ENCODE measurements around the gene CCL26.

The CCL26 gene

GRCh38 chr7:75772081-75773077, at the start of gene CCL26:
Gene CCL26, minus strand, starts transcription at chr7:75772211. Its CDS starts 35 bp downstream, at chr7:75772176.
- DNase-seq (ENCODE audit: low read depth): no peak

DNA sequence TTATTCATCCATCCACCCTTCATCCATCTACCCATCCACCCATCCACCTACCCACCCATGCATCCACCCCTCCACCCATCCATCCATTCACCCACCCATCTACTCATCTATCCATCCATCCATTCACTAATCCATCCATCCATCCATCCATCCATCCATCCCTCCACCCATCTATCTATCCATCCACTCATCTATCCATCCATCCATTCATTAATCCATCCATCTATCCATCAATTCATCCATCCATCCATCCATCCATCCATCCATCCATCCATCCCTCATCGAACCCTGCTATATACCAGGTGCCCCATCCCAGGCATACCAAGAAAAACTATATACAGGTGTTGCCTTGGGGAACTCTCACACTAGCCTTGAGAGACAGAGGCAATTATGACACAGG, 48.7 kb upstream of the CCL26 start:
- no peak for DNase-seq (ENCODE audit: low read depth)

DNA sequence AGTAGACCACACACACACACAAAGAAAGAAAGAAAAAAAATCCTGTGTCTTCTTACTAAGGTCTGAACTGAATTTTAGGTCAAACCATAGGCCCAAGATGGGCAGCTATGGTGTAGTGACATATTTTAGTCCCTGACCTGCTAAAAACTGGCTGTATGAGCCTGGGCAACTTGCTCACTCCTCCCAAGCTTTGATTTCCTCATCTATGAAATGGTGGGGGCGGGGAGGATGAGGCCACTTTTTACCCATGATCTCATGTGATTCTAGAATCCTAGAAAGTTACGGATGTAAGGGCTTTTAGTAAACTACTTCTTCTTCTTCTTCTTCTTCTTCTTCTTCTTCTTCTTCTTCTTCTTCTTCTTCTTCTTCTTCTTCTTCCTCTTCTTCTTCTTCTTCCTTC, 47.7 kb upstream of the CCL26 start:
- no peak for DNase-seq (ENCODE audit: low read depth)

GRCh38 chr7:75818472-75818871, 46.5 kb upstream of the CCL26 start:
- no peak for DNase-seq (ENCODE audit: low read depth)

- no peak for DNase-seq (ENCODE audit: low read depth)
These were observed 45.1 kb upstream of the CCL26 start for GRCh38 chr7:75817116-75817515.

- no peak for DNase-seq (ENCODE audit: low read depth)
These were observed 43.5 kb upstream of the CCL26 start for GRCh38 chr7:75815418-75816064.

DNA sequence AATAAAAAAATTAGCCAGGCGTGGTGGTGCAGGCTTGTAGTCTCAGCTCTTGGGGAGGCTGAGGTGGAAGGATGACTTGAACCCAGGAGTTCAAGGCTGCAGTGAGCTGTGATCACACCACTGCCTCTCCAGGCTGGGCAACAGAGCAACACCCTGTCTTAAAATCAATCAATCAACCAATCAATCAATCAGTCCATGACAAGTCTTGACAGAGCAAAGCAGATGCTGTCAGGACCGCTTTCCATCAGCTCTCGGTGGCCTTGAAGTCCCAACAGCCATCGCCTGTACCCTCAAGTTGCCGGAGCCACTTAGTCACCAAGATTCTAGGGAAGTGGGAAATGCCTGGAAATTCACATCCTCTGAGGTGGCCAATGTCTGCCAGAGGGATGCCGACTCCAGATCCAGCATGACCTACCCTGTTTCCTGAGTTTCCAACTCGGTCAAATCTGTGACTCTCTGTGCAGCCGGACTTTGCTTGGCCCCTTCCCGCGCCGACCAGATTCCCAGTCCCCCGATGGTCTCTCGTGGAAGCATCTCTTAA, 42.5 kb upstream of the CCL26 start:
- DNase-seq (ENCODE audit: low read depth): no peak

- no peak for DNase-seq (ENCODE audit: low read depth)
These were observed 41.8 kb upstream of the CCL26 start, which contains the start of gene CCL24 for GRCh38 chr7:75813781-75814236. Gene CCL24, minus strand, starts transcription at chr7:75813806. Its CDS starts 91 bp downstream, at chr7:75813715.

DNA sequence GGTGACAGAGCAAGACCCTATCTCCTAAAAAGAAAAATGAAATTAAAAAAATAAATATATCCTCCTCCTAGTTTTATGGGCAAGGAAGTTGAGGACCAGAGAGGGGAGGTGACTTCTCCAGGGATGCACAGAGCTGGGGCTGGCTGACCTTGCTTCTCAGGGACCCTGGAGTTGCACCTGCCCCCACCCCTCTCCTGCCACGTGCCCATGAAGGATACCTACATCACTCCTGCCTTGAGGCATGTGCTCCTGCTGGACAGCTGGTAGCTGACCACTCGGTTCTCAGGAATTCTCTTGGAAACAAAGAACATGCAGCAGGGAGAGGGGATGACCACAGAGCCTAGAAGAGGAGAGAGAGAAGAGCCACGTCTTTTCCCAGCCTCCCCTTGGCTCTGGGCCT, 41.1 kb upstream of the CCL26 start:
- DNase-seq (ENCODE audit: low read depth): no peak

DNA sequence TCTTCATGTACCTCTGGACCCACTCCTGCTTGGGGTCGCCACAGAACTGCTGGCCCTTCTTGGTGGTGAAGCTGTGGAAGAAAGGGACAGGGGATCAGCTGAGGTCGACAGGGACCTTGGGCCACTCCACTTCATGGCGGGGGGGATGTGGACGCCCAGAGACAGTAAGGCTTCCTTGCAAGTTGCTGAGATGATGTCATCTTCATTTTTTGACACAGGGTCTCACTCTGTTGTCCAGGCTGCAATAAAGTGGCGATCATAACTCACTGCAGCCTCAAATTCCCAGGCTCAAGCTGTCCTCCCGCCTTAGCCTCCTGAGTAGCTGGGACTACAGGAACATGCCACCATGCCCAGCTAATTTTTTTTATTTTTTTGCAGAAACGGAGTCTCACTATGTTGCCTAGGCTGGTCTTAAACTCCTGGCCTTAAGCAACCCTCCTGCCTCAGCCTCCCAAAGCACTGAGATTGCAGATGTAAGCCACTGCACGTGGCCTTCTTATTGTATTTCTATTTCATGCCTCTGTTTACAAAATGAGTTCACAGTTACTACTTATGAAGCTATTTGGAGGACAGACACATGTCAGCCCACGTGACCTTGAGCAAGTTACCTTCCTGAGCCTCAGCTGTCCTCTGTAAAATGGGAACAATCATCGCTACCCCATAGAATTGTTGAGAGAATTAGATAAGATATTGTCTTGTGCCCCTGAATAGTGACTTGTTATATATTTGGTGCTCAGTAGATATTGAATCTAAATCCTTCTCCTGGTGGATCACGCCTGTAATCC, 40.1 kb upstream of the CCL26 start:
- DNase-seq (ENCODE audit: low read depth): no peak

- DNase-seq (ENCODE audit: low read depth): no peak
These were observed 37.4 kb upstream of the CCL26 start for GRCh38 chr7:75809396-75809795.

DNA sequence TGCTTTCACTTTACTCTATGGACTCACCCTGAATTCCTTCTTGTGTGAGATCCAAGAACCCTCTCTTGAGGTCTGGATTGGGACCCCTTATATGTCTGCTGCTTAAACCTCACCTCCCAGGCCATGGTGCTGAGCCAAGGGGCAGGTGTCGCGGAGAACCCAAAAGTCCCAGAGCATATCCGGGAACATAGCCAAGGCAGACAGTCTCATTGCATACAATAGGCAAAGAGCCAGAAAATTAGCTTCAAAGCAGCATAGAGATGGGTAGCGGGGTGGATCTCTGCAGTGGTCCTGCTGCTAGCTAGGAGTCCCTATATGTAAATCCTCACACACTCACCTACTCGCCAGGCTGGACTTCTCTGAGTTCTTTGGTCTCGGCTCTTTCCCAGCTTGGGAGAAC, 36.1 kb upstream of the CCL26 start:
- no peak for DNase-seq (ENCODE audit: low read depth)

DNA sequence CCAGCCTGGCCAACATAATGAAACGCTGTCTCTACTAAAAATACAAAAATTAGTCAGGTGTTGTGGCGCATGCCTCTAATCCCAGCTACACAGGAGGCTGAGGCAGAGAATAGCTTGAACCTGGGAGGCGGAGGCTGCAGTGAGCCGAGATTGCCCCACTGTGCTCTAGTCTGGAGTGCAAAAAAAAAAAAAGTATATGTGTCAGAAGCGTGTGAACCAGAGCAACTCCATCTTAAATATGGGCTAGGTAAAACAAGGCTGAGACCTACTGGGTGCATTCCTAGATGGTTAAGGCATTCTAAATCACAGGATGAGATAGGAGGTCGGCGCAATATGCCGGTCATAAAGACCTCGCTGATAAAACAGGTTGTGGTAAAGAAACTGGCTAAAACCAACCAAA, 35.4 kb upstream of the CCL26 start:
- DNase-seq (ENCODE audit: low read depth): no peak

DNA sequence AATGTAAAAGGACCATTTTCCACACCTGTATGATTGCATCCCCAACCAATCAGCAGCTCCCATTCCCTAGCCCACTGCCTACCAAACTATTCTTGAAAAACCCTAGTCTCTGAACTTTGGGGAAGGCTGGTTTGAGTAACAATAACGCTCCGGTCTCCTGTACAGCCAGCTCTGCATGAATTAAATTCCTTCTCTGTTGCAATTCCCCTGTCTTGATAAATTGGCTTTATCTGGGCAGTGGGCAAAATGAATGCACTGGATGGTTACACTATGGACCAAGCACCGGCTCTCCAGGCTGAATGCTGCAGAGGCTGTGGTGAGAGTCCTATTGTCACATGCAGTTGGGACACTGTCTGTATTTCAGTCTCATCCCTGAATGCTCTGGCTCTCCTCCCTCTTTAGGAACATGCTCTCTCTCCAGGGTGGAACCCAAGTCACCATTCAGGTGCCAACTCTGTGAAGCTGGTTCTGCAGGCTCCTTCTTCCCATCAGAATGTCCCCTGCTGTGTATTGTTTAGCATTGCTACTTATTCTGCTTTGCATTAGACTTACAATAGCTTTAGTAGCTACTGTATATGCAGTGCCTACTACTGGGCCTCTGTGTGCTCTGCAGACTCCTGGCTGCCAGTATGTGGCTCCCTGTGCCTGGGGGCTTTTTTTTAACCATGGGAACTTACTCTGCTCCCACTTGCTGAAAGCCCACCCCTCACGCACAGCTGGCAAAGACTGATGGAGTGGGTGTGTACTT, 34.7 kb upstream of the CCL26 start:
- no peak for DNase-seq (ENCODE audit: low read depth)

DNA sequence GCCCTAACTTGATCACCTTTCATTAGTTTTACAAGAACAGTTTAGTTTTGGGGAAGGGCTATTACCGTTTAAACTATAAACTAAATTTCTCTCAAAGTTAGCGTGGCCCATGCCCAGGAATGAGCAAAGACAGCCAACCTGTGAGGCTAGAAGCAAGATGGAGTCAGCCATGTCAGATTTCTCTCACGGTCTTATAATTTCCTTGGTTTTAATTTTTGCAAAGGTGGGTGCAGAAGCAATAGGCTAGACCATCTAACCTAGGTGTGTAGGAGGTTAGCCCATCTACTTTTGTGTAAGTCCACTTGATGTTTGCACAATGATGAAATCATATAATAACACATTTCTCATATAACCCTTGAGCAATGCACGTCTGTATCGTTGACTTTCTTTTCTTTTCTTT, 32.7 kb upstream of the CCL26 start:
- DNase-seq (ENCODE audit: low read depth): no peak

DNA sequence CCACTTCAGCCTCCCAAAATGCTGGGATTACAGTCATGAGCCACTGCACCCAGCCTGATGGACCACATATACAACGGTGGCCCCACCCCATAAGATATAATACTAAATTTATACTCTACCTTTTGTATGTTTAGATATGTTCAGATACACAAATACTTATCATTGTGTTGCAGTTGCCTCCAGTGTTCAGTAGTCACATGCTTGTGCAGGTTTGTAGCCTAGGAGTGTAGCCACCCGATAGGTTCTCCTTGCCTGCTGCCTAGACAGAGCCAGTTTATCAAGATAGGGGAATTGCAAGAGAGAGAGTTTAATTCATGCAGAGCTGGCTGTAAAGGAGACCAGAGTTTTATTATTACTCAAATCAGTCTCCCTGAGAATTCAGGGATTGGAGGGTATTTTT, 32.0 kb upstream of the CCL26 start:
- no peak for DNase-seq (ENCODE audit: low read depth)

- no peak for DNase-seq (ENCODE audit: low read depth)
These were observed 30.5 kb upstream of the CCL26 start for GRCh38 chr7:75802552-75802821.

- no peak for DNase-seq (ENCODE audit: low read depth)
These were observed 26.8 kb upstream of the CCL26 start for GRCh38 chr7:75798770-75799169.

- no peak for DNase-seq (ENCODE audit: low read depth)
These were observed 24.4 kb upstream of the CCL26 start for GRCh38 chr7:75796420-75796819.

GRCh38 chr7:75795831-75796285, 23.8 kb upstream of the CCL26 start:
- no peak for DNase-seq (ENCODE audit: low read depth)

- DNase-seq (ENCODE audit: low read depth): no peak
These were observed 21.7 kb upstream of the CCL26 start for GRCh38 chr7:75793676-75794075.

Data from stimulated activated CD8-positive, alpha-beta memory T cell treated with anti-CD3 and anti-CD28 coated beads, Interleukin-12 subunit alpha, Interleukin-12 subunit beta, amount 100 ng/mL, for 4 hours (primary cell).